Head of caudate nucleus (tissue), 42 donors: ENCODE results near the gene DYNC1H1.
A peak's percentile ranks its signal among the peaks of the same experiment; 100 is the strongest.

Source experiments
- DNase-seq, 42 donors: peaks; one replicate each; pipeline versions ENCODE4 v3.0.0 to v3.0.0-alpha.2; 2020 to 2021; ENCODE audit warnings: mixed read lengths in 7 of 42
- intact Hi-C: fragments of 100-400 bp; cut with DNase I; formaldehyde crosslinking; loops from one replicate; pipeline ENCODE4 v1.15.0; 2022

The DYNC1H1 gene

GRCh38 chr14:101937926-101938767 is 26.2 kb upstream of the DYNC1H1 start:
- peak in 1 of 42 donors; percentile 5 for DNase-seq
- intact Hi-C loops, result no loop called here

- DNase-seq, result no peak
- intact Hi-C loops, result no loop called here
These were observed 24.7 kb upstream of the DYNC1H1 start for GRCh38 chr14:101939646-101940170.

GRCh38 chr14:101944451-101944850 is 19.9 kb upstream of the DYNC1H1 start:
- DNase-seq, result peak in 1 of 42 donors; percentile 23
- intact Hi-C loops, result no loop called here

- no peak for DNase-seq
- intact Hi-C loops, result loop anchor here (5.0 kb wide), 1 partner anchor 183 kb away; the partner anchor contains the start of gene PPP2R5C
These were observed 19.2 kb upstream of the DYNC1H1 start for GRCh38 chr14:101945171-101945570.

DNA sequence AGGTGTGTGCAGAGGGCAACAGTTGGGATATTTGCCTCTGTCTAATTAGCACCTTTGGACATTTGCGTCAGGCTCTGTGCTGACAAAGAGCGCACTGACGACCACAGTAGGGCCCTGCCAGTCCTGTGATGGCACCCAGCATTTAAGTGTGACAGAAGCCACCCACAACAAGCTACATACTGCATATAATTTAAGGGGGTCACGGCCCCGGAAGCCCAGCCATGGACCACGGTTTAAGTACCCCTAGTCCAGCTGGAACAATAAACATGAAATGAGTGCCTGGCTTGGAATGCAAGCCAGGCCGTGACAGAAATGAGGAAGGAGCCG is 16.8 kb upstream of the DYNC1H1 start:
- intact Hi-C loops, result loop anchor here (5.0 kb wide), 1 partner anchor 185 kb away; the partner anchor contains the start of gene PPP2R5C
- DNase-seq, result peak in 3 of 42 donors; percentile 28 to 31 (median 29)

DNA sequence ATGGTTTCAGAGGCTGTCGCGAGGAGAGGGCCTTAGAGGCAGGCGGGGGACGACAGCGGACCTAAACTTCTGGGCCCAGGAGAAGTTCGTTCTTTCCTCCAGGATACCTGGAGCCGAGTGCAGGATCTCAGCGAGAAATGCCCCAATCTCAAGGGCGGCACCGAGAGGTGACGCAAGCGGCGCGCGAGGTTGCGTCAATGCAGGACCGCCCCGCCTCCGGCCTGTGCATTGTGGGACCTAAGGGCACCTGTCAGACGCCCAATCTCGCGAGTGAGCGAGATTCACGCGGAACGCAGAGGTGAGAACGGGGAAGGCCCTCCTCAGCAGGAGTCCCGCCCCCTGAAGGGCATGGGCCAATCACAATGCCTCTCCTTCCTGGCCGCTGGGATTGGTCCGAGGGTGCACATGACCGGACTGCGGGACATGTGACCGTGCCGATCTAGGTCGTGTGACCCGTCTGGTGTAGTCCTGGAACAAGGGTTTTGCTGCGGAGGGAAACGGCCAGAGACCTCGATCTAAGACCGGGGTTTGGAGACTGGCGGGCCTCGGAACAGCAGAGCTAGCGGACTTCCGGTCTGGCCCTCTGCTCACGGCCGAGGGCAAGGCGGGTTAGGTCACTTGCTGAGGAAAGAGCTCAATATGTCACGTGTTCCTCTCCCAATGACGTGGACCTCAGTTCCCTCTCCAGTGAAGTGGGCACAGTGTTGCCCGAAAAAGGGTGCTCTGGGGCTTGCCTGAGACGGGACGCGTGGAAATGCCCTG is 16.3 kb upstream of the DYNC1H1 start:
- intact Hi-C loops, result loop anchor here (2.0 to 5.0 kb wide), 2 partner anchors 17 to 186 kb away; partner anchors contain the start of genes DYNC1H1 and PPP2R5C
- peak; percentile 95 to 100 (median 99) for DNase-seq

DNA sequence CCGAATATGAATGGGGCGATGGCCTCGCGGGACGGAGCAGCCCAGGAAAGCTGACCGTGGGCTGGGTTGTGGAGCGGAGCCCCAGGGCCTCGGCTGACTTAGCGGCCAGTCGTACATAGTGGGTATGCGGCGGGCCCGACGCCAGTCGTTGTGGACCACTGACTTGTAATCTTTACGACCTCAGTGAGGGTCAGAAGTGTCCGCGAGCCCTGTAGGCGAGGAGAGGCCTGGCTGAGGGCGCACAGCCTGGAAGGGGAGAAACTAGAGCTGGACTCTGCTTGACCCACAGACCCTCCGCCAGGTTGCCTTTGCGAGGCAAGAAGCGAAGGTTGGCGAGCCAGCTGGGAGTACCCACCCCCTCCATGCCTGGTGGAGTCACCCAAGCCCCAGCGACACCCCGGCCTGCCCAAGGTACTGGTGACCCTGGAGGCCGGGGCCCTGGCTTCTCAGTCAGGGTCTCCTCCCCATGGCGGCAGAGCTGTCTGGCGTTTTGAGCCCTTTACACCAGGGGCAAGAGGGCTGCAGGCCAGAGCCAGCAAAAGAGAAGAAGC is 15.6 kb upstream of the DYNC1H1 start:
- intact Hi-C loops, result loop anchor here (2.0 to 5.0 kb wide), 2 partner anchors 16 to 186 kb away; partner anchors contain the start of genes DYNC1H1 and PPP2R5C
- peak in 4 of 42 donors; percentile 21 to 44 (median 30) for DNase-seq

GRCh38 chr14:101950100-101950499 is 14.3 kb upstream of the DYNC1H1 start:
- intact Hi-C loops, result no loop called here
- peak in 3 of 42 donors; percentile 7 to 22 (median 14) for DNase-seq

GRCh38 chr14:101950516-101951215 is 13.7 kb upstream of the DYNC1H1 start:
- DNase-seq, result peak in 2 of 42 donors; percentile 16 to 28
- intact Hi-C loops, result no loop called here

- intact Hi-C loops, result no loop called here
- DNase-seq, result peak in 1 of 42 donors; percentile 10
These were observed 11.2 kb upstream of the DYNC1H1 start for GRCh38 chr14:101953151-101953550.

DNA sequence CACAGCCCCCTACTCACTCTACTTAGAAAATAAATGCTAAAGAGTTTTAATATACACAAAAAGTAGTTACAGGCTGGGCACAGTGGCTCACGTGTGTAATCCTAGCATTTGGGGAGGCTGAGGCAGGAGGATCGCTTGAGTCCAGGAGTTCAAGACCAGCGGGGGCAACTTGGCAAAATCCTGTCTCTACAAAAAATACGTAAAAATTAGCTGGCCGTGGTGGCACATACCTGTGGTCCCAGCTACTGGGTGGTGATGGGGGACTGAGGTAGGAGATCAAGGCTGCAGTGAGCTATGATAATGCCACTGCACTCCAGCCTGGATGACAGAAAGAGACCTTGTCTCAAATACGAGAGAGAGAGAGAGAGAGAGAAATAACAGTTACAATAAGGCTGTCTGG is 9.9 kb upstream of the DYNC1H1 start:
- DNase-seq, result peak in 2 of 42 donors; percentile 2 to 7
- intact Hi-C loops, result no loop called here

DNA sequence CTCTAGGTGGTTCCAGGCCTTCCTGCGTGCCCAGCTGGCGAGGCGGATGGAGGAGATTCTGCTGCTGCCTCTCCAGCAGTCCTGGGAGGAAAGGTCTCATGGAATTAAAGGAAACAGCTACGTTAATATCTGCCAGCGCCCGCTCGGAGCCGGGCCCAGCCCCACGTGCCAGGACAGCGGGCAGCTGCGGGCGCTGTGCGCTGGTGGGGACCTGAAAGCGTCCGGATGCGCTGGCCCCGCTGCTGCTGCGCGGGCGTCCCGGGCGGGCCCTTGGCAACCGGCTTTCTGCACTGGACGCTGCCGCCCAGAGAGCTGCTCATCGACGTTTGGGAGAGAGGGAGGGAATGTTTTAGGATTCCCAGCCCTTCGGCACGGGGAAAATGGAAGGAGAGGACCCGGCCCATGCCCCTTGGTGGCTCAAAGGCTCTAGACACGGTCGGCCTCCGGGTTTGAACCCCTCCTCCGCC is 8.6 kb upstream of the DYNC1H1 start:
- intact Hi-C loops, result no loop called here

GRCh38 chr14:101956179-101956885 is 8.0 kb upstream of the DYNC1H1 start:
- intact Hi-C loops, result no loop called here
- DNase-seq, result peak in 1 of 42 donors; percentile 19

More for the DNA sequence above, 8.6 kb upstream of the DYNC1H1 start:
- DNase-seq, result peak in 1 of 42 donors; percentile 16

GRCh38 chr14:101957406-101958234 is 6.8 kb upstream of the DYNC1H1 start:
- intact Hi-C loops, result no loop called here
- no peak for DNase-seq

DNA sequence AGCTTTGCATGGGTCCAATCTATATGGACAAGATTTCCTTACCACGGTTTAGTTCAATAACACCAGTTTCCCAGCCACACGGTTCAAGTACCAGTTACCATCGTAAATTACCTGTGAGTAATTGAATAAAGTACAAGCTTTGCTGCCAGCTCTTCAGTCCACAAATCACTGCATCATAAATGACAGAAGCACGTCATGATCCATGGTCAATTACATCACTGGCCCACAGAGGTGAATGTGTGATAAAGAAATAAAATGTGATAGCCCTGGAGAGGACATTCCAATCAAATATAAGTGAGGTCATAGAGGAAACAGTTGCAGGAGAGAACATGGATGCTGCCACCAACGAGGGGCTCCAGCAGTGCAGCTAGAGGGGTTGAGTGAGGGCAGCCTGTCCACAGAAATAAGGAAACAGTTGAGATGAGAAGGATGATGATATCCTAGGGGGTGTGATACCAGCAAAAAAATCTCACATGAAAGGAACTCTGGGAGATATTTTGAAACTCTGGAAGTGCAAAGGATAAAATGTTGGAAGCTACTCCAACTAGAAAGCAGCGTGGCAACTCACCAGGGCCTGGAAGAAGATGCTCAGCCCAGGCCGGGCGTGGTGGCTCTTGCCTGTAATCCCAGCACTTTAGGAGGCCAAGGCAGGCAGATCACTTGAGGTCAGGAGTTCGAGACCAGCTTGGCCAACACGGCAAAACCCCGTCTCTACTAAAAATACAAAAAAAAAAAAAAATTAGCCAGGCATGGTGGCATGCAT is 5.8 kb upstream of the DYNC1H1 start:
- intact Hi-C loops, result no loop called here
- no peak for DNase-seq

GRCh38 chr14:101959277-101959676 is 5.1 kb upstream of the DYNC1H1 start:
- no peak for DNase-seq
- intact Hi-C loops, result no loop called here
